ENCODE measurements around the gene NFATC1.

The NFATC1 gene

DNA sequence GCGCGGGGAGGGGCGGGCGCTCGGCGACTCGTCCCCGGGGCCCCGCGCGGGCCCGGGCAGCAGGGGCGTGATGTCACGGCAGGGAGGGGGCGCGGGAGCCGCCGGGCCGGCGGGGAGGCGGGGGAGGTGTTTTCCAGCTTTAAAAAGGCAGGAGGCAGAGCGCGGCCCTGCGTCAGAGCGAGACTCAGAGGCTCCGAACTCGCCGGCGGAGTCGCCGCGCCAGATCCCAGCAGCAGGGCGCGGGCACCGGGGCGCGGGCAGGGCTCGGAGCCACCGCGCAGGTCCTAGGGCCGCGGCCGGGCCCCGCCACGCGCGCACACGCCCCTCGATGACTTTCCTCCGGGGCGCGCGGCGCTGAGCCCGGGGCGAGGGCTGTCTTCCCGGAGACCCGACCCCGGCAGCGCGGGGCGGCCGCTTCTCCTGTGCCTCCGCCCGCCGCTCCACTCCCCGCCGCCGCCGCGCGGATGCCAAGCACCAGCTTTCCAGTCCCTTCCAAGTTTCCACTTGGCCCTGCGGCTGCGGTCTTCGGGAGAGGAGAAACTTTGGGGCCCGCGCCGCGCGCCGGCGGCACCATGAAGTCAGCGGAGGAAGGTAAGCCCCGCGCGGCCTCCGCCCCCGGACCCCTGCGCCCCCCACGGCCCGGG lies at the start of gene NFATC1:
NFATC1 (plus strand) TSS at position 170 of the 644 bp plus-strand sequence; CDS start at position 465, 295 bp downstream.
- peak; percentile 88 for DNase-seq (ENCODE audit: low spot score)

DNA sequence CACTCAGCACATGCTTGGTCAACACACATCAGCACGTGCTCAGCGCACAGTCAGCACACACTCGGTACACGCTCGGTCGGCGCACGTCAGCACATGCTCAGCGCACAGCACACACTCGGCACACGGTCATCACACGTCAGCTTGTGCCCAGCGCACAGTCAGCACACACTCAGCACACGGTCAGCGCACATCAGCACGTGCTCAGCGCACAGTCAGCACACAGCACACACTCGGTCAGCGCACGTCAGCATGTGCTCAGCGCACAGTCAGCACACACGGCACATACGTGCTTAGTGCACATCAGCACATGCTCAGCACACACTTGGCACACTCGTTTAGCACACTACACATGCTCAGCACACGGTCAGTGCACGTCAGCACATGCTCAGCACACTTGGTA lies 49.7 kb upstream of the NFATC1 start:
- DNase-seq (ENCODE audit: low spot score): no peak

DNA sequence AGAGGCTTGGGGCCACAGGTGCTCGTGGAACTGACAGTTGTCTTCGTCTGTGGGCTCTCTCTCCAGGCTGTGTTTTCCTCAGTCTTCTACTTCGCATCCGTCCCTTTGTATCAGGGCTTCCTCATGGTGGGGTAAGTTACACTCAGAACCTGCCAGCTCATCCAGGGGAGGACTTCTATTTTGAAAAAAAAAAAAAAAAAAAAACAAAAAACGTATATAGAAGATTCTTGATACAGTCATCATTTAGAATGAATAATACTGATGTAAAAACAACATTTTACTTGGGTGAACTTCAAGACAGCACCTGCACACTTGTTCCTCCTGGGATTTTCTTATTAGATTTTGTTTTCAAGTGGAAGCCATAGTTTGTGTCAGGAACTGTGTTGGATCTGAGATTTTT lies 47.7 kb upstream of the NFATC1 start:
- no peak for DNase-seq (ENCODE audit: low spot score)

DNA sequence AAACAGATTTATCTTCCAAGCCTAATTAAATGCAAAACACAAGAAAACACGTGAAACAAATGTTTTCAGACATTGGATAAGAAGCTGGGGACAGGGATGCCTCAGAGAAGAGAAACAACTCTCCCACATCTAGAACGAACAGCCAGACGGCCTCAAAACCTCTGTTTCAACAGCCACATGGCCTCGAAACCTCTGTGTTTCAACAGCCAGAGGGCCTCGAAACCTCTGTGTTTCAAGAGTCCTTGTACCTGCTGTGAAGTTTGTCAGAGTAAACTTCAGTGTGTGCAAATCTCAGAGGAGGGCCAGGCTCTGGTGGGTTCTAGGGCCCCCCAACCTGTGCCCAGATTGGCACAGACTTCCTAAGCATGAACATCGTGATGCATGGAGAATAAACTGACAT lies 43.3 kb upstream of the NFATC1 start:
- no peak for DNase-seq (ENCODE audit: low spot score)

DNA sequence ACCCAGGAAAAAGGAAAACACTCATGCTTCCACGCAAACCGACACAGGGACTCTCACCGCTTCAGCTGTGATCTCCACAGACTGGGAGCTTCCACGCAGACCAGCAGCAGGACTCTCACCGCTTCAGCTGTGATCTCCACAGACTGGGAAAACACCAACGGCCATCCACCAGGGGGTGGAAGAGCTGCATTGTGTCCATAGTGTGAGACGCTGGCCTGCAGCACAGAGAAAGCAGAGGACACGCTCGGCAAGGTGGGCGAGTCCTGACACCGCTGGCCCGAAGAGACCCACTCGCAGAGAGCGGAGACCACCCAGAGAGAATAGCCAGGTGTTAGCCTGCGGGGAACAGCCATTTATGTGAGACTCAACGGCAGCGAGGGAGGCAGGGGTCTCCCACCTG lies 42.5 kb upstream of the NFATC1 start:
- DNase-seq (ENCODE audit: low spot score): no peak

DNA sequence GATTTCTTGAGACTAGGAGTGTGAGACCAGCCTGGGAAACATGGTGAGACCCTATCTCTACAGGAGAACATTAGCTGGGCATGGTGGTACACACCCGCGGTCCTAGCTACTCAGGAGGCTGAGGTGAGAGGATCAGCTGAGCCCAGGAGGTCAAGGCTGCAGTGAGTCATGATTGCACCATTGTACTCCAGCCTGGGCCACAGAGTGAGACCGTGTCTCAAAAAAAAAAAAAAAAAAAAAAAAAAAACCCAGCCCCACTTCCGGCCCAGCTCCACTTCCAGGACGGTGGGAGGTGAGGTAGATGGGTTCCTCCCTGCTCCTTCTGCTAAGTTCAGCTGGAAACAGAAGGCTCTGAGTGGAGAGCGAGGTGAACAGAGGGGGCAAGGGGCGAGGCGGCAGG lies 41.4 kb upstream of the NFATC1 start:
- DNase-seq (ENCODE audit: low spot score): no peak

DNA sequence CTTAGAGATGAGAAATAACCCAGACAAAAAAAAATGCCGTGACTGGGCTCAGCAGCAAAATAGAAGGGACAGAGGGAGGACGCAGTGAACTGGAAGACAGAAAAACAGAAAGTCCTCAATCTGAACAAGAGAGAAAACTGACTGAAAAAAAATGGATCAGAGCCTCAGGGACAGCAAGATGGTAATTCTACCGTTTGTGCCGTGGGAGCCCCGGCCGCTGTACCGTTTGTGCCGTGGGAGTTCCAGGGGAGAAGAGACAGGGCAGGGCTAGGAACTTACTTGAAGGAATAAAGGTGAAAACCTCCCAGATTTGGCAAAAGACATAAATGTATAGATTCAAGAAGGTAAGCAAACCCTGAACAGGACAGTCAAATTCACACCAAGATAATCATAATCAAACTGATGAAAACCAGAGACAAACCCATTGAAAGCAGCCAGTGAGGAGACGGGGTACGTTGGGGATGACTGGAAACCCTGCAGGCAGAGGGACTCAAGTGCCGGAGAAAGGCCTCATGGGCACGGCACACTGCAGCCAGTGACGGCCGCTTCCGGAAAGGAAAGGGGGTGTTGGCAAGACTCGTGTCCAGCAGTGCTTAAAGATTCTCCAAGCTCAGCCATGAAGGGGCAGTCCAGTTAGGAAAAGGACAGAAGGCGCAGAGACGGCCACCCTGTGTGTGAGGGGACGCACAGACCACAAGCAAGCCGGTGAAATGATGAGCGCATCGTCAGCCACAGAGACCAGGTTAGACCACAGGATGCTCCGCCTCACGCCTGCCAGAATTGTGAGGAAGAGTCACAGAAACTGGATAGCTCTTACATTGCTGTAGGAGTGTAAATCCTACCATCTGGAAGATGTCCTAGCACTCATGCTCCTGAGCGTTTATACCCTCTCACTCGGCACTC lies 40.0 kb upstream of the NFATC1 start:
- no peak for DNase-seq (ENCODE audit: low spot score)

DNA sequence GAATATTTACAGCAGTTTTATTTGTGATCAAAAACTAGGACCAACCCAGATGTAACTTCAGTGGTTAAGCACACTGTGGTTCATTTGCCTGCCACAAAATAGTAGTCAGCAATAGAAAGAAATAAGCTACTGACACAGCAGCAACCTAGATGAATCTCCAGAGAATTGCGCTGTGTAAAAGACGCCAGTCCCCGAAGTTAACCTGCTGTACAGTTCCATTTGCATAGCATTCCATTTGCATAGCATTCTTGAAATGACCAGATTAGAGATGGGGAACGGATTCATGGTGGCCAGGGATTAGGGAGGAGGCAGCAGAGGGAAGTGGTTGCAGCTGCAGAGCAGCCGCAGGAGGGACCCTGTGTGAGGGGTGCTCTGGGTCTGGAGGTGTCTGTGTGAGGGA lies 39.3 kb upstream of the NFATC1 start:
- DNase-seq (ENCODE audit: low spot score): no peak

DNA sequence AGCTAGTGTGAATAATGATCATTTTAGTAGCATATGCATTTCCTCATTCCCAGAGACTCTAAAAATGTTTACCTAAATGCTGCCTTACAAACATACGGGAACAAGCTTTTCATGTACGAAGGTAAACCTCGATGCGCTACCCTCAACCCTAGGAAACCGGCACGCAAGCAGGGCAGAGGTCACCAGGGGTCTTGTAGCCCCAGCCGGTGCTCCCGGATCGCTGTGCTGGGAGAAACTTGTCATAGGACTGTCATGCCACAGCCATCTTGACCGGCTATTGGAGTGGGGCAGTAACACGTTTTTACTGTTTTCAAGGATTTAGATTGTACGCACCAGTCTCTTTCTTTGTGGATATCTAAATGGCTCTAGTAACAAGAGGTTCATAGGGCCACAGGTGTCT lies 34.8 kb upstream of the NFATC1 start:
- DNase-seq (ENCODE audit: low spot score): no peak

DNA sequence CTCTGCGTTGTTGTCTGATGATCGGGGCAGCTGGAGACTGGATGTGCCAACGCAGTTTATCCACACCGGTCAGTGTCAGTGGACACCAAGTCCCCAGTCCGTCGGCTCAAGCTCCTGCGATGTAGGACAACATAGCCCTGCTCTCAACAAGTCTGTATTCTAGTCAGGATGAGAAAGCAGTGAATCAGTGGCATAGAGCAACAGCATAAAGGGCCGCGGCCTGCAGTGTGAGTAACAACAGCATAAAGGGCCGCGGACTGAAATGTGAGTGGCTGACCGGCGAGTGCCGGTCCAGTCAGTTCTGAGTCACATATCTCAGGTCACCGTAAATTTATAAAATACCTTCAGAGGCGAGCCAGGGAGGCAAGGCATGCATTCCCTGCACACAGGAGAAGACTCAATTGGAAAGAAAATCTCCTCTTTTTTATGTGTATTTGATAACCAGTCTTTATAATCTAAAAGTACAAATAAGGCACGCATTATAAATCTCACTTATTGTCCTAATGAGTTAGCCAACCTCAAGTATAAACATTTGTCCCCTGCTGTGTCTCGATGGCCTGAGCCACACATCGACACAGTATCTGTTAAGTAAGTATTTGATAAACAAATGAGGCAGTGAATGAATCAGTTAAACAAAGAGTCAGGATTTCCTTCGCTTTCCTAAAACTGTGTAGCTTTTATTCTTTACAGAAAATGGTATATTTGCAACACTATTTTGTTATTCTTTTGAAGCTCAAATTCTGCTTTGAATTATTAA lies 33.8 kb upstream of the NFATC1 start:
- DNase-seq (ENCODE audit: low spot score): no peak

DNA sequence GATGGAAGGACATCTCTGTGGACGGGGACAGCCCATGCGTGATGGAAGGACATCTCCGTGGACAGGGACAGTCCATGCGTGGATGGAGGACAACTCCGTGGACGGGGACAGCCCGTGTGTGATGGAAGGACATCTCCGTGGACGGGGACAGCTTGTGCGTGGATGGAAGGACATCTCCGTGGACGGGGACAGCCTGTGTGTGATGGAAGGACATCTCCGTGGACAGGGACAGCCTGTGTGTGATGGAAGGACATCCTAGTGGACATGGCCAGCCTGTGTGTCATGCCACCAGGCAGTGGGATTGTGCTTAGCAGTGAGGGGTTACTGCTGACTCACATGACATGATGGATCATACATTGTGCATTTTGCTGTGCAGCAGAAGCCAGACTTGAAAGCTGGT lies 30.0 kb upstream of the NFATC1 start:
- no peak for DNase-seq (ENCODE audit: low spot score)

DNA sequence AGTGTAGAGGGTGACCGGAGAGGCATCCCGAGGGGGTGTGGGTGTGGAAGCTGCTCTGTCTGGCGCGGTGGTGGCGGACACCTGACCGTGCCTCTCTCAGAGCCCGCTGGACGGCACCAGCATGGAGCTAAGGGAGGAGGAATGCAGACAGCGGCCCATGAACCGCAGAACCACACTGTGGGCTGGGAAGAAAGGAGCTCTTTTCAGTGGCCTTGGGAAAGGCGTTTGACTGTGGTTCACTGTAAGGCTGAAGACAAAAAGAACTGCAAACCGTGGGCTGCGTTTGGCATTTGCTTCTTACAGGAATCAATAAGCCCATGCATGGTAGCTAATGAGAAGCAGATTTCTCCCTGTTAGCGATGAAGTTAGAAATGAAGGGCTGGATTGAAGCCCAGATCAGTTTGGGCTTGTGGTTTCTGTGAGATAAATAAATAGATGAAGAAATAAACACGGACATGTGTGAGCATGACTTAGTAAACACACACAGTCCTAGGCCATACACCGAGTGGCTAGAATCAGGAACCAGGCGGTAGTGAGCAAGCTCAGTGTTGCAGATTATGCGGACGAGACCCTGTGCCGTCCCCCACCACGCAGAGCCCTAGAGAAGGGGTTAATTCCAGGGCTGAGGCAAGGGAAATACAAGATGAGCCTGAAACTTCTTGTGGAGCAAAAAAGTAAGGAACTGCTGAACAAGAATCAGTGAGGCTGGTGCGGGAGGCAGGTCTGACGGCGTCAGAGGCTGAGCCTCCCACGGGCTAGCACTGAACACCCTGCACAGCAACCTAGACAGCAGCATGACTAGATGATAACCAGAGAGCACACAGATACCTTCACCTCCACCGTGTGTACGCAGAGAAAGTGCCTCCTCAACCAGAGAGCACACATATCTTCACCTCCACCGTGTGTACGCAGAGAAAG lies 29.3 kb upstream of the NFATC1 start:
- DNase-seq (ENCODE audit: low spot score): peak; percentile 82

DNA sequence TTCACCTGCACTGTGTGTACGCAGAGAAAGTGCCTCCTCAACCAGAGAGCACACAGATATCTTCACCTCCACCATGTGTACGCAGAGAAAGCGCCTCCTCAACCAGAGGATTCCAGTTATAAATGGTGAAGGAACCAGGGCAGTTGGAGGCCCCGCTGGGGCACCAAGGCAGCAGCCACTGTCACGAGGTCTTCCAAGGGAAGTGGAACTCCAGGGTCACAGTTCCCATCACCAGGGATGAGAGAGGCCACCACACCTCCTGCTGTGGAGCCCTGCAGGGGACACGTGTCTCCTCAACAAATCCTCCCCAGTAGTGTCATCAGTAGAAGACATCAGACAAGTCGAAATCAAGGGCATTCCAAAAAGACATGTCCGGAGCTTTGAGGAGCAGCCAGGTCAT lies 28.2 kb upstream of the NFATC1 start:
- no peak for DNase-seq (ENCODE audit: low spot score)

DNA sequence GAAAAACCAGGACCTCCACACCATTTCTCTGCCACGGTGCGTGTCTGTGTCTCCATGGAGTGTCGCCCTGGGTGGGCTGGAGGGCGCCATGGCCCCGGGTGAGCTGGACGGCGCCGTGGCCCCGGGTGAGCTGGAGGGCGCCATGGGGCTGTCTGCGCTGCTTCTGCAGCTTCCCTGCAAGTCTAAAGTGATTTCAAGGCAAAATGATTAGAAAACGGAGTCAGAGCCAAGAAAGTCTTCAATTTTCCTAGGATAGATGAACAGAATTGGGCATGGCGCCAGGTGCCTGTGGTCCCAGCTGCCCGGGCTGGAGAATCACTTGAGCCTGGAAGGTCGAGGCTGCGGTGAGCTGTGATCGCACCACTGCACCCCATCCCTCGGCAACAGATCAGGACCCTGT lies 27.7 kb upstream of the NFATC1 start:
- DNase-seq (ENCODE audit: low spot score): no peak

DNA sequence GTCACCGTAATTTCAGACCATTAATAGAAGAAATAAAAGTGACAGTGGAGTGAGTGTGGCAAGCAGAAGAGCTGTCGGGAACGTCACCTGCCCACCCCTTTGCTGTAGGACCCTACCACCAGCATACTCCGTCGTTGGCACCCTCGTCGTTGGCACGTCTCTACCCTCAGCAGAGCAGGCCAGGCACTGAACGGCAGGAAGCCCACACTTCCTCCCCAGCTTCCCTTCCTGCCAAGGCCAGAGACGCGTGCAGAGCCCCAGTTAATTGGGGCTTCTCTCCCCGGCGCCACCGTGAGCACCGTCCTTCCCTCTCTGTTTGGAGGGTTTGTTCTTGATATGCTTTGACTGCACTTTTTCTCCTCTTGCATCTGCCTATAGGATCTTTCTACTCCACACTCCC lies 27.0 kb upstream of the NFATC1 start:
- no peak for DNase-seq (ENCODE audit: low spot score)

DNA sequence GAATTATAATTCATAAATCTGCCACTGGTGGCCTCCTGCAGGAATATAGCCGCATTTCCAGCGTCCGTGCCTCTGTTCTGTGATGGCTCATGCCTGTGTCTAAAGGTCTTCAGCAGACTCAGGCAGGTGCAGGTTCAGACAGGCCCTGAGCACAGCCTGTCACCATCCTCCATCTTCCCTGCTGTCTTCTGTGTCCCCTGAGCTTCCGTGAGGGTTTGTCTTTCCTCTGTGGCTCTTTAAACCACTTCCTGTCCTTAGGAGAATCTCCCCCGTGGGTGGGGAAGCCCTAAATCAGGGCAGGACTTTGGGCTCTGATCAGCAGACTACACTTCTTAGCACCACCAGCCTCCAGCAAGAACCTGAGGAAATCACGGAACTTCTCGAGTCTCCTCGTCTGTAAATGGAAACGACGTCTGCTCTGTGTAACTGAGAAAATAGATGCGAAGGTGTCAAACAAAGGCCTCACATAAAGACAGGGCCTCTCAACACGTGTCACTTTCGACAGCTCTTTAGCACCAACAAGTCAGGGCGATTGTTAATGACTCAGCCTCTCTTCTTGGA lies 24.1 kb upstream of the NFATC1 start:
- no peak for DNase-seq (ENCODE audit: low spot score)

DNA sequence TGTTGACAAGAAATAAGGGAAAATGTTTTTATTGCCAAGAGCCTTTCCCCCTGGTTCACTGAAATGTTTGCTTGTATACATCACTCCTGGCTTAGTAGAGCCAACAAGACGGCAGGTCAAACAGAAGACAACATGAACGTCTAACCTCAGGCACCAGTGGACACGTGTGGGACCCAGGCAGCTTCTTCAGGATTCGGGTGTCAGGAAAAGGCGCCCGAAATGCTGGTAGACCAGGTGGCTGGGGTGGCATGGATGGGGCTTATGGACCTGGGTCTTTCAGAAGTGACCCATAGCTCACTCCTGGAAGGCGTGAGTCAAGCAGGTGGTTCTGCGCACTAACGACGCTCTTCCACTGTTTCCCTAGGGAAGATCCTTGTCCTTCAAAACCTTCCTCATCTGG lies 23.3 kb upstream of the NFATC1 start:
- DNase-seq (ENCODE audit: low spot score): no peak

DNA sequence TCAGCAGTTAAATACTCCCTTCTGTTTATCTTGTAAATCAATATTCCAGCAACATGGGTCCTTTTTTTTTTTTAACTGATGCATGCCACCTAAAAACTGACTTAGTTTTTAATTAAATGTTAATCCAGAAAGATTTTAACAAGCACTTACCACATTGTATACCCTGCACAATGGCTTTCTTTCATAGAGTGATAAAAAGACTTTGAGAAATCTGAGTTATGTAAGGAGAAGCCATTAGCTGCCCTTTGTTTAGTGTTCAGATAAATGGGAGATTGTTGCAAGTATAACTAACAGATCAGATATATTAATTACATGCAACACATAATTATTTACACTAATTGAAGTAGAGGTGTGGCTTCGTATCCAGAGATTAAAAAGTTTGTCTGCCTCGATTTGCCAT lies 22.7 kb upstream of the NFATC1 start:
- no peak for DNase-seq (ENCODE audit: low spot score)

DNA sequence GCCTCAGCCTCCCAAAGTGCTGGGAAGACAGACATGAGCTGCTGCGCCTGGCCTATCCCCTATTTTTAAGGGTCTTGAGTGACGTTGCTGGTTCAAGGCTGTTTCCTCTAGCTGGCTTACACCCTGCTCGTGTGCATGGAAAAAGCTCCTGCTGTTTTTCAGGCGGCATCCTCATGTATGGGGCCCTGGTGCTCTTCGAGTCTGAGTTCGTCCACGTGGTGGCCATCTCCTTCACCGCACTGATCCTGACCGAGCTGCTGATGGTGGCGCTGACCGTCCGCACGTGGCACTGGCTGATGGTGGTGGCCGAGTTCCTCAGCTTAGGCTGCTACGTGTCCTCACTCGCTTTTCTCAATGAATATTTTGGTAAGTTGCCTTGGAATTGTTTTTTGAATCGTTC lies 22.0 kb upstream of the NFATC1 start:
- DNase-seq (ENCODE audit: low spot score): no peak

DNA sequence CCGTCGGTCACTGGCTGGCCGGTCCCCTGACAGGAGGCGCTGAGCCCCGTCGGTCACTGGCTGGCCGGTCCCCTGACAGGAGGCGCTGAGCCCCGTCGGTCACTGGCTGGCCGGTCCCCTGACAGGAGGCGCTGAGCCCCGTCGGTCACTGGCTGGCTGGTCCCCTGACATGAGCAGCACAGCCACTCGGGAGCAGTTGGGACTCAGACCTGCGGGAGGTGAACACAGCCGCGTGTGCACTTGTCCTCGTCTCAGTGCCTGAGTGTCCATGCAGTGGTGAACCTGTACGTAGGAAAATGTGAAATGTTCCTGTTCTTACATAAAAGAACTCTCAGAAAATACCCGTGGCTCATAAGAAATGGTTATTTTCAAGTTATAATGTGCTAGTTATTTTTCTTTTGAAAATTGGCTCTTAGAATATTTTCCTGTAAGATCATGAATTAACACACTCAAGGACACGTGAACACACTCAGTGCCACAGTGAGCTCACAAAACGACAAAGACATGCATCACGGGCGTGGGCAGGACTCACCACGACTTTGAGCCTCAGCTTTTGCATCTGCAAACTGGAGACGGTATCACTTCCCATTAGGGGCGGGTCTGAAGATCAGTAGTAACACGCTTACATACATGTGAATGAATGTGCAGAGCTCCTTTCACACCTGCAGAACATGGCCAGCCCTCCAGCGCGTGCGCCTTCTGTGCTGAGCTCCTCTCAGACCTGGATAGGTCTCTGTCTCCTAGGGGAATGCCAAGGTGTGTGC lies 21.1 kb upstream of the NFATC1 start:
- DNase-seq (ENCODE audit: low spot score): no peak

Data from GM03348 (cell line).